ENCODE measurements around the gene UBR4. TPM values are rescaled to one million over a fixed set of nuclear protein-coding genes. Genes with fewer than 3 reads are reported as not detected.
"Not testable (repeated sequence)": the region's sequence is repeated elsewhere in the genome, so short reads cannot be mapped to it uniquely, and the experiment has no call there.

The UBR4 gene
- total RNA-seq, 2 donors from 2014 or later, result 54.2 to 68.1 TPM

DNA sequence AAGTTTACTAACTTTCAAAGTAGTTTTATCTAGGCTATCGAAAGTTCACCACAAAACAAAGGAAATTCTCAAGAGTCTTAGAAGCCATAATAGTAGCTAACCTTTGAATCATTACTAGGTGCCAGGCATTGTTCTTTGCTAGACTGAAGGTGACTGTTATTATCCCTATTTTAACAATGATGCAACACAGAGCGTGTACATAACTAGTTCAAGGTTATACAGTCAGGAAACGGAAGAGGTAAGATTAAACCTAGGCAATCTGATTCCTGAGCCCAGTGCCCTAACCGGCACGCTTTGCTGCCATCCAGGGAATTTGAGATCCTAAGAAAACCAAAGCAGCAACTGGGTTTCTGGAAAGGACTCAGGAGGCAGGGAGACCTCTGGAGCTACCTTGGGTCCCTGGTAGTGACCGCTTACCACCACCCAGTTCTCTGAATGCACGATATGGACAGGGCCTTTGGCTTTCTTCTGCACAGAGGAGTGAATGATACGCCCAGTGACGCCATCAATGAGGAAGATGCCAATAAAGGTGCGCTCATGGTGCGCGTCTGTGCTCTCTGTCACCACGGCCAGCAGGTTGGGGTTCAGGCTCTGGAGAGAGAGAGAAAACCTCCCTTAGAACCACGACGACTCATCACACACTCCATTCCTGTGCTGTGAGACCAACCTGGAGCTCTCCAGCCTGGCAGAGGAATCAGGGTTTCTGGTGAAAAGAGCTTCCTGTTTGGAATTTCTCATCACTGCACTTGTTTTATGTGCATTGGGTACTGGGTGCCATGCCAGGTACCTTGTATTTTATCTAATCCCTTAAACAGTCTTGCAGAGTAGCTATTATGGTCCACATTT, 13.1 kb upstream of the UBR4 start:
- ATAC-seq (no peak), DNase-seq (no peak)
- intact Hi-C loops (cut with DNase I), result no loop called here

DNA sequence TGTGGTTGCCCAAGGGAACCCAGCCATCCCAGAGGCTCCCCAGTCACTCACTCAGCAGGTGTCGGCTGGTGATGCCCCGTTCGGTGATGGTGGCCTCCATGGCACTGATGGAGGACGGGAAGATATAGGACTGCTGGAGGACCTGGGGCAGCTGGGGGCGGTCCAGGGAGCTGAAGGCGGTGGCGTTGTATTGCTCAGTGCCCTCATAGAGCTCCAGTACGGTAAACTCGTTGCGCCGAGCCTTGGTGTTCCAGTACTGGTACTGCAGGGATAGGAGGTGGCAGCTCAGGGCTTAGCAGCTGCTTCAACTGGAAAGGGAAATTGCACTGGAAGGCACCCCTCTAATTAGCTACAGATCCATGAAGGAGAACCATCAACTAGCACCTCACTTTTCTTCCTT, 12.5 kb upstream of the UBR4 start:
- ATAC-seq (no peak), DNase-seq (no peak)
- intact Hi-C loops (cut with DNase I), result no loop called here

DNA sequence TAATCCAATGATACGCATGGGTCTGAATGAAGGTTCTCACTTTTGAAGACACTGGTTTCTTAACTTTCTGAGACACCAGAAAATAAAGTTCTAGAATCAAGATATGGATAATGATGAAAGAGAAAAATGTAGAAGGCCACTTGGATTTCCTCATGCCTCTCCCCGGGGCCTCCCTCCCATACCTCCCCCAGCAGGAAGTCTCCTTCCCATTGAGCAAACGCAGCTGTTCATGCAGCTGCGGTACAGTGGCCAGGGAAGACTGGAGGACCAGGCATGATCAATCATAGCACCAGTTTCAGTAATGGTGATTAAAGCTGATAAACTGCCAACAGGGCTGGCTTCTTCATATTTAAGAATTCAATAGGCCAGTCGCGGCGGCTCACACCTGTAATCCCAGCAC, 10.9 kb upstream of the UBR4 start:
- peak; percentile 57 to 65 for ATAC-seq
- peak; percentile 37 for DNase-seq
- intact Hi-C loops (cut with DNase I), result no loop called here

DNA sequence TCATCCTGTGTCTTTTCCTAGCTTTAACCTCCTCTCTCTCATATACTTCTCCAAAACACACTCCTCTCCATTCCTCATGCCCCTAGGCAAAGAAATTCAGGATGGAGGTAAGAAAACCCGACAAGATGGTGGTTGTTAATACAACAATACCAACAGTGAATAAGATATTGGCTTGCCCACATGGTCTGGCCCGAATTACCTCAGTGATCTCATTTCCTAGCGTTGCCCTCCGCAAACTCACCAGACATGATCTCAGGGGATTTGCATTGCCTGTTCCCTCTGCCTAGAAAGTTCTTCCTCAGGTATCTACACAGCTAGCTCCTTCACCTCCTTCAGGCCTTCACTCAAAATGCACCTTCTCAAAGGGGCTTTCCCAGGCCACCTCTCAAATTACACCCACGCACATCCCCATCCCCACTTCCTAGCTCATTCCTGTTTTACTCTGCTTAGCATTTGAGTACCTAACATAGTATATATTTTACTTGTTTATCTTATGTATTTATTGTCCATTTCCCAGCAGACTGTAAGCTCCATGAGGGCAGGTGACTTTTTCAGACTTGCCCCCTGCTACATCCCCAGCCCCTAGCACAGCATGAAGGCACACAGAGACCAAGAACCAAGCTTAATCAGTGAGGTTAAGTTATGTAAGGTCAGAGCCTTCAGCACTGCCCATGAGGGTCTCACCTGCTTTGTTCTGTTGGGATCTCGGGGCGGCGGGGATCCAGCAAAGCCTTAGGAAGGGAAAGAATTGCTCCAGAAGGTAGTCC, 10.2 kb upstream of the UBR4 start:
- DNase-seq, result no peak
- intact Hi-C loops (cut with DNase I), result no loop called here
- no peak for ATAC-seq

DNA sequence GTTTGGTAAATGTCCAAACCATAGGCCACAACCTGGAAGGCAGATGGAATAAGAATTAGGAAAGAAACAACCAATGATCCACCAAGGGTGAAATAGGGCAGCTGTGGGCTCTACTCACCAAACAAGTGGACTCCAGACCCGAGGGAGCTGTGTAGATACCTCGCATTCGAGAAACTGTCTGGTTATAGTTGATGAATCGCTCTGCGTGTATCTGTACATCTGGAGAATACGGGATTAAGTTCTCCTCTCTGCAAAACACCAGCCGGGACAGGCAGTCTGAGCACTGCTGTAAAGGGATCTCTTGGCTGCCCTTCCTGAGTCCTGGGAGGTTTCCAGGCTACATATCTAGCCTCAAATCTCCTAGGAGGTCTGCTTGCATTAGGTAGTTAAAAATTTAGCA, 9.4 kb upstream of the UBR4 start:
- DNase-seq (no peak), ATAC-seq (no peak)
- intact Hi-C loops (cut with DNase I), result no loop called here

DNA sequence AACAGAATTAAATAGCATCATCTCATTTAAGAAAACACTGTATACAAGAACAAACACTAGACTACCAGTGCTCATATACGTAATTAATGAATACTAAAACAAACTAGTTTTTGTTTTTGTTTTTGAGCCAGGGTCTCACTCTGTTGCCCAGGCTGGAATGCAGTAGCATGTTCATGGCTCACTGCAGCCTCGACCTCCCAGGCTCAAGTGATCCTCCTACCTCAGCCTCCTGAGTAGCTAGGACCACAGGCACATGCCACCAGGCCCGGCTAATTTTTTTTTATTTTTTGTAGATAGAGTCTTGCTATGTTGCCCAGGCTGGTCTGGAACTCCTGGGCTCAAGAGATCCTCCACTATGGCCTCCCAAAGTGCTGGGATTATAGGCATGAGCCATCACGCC, 6.5 kb upstream of the UBR4 start:
- ATAC-seq; DNase-seq; intact Hi-C loops (cut with DNase I): not testable (repeated sequence)

DNA sequence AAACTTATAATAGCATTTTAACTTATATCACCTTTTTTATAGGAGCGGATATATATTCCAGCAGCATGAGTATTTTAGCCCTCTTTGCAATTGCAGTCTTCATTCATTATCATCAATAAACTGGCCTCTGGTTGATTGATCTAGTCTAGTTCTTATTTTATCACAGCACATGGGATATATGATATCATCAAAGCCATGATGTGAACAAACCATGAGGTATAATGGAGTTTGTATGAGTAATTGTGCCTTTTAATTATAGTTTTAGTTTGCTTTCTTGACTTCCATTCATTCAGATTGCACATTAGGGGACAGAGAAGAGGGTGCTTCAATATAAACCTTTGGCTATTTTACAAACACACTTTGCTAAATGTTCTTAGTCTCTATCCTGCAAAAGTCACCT, 3.5 kb upstream of the UBR4 start:
- ATAC-seq (no peak), DNase-seq (no peak)
- intact Hi-C loops (cut with DNase I), result no loop called here

DNA sequence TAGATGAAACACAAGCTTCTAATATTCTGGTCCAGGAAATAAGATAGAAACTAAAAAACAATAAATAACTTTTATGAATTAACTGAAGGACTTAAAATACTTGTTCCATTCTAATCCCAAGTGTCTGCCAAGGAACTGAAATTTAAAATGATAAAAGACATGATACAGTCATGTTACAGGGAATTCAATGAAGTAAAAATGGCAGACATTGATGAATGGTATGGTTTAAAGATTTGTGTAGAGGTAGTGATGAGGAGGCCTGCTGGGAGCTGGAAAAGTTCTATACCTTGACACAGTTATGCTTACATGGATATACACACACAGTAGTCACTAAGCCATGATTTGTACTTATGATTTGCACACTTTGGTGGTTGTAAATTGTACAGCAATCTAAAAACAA, 2.1 kb upstream of the UBR4 start:
- ATAC-seq (no peak), DNase-seq (no peak)
- intact Hi-C loops (cut with DNase I), result no loop called here

DNA sequence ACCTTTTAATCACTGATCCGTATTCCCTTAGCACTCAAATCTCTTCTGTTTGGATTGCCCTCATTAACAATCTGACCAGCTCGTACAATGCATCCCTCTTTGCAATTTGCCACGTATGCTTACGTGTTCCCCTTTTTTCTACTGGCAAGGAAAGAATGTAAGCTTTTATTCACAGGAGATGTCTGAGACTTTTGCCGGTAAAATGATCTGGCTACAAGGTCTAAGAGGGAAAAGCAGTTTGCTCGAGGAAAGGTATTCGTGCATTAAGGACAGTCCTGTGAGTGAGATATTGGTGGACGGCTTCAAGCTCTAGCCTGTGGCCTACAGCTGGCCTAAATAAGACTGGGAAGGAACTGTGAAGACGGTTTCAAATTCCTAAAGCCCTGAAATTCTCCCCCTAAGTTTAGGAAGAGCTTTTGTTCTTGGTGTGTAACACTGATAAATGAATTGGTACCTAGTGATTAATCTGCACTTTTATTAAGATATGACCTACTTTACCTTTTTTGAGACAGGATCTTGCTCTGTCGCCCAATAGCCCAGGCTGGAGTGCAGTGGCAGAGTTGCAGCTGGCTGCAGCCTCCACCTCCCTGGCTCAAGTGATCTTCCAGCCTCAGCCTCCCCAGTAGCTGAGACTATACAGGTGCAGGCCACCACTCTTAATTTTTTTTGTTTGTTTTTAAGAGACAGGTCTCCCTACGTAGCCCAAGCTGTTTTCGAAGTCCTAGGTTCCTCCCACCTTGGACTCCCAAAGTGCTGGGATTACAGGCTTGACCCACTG, 895 bp upstream of the UBR4 start:
- ATAC-seq (no peak), DNase-seq (no peak)
- intact Hi-C loops (cut with DNase I), result no loop called here

DNA sequence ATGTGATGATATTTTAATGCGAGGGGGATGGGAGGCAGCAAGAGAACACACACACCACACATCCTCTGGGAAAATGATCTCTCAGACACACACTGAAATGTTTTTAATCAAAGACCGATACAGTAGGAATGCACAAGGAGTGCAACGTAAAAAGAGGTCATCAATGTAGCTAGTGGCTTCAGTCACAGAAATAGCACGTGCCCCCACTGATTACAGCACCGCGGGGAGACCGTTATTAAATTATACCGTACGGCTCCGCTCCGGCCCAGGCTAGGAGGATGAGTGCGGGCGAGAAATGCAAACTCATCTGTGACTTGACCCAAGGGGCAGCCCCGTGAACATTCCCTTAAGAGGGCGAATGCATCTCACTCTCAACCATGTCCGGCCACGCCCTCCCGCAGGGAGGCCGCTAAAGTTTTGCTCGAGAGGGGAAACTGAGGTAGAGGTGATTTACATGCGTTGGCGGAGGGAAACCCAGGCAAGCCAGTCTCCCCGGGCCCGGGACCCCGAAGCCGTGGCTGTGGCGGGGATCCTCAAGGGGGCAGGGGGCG, 552 bp downstream of the UBR4 start:
- intact Hi-C loops (cut with DNase I), result no loop called here
- DNase-seq (peak; percentile 46), ATAC-seq (peak; percentile 47 to 60)

DNA sequence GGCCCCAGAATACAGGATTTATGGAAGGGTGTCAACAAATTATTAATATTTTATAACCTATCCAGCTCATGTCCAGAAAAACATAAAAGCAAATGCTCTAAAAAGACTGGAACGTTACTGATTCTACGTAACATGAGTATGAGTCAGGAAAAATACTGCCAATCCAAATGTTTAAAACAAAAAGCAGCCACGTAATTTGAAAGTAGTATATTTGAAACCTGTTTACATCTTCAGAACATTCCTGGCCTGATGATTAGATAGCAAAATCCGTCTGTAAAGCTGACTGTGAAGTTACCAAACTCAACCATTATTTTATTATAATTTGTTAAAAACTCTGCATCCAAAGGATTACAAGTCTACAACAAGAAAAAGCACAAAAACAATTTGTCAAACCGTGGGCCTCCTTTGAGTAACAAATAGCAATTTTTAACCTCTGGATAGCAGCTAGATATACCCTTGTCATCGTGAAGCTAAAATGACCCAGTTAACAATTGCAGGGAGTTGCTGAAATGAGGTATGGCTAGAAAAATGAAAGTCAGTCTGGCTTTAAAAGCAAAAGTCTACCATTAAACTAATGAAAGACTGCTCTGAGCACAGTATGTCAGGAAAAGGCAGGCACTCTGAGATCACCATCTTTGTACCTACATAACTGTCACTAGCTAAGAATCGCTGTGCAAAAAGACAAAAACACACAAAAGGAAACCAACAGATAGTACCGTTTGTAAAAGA, 1.2 kb downstream of the UBR4 start:
- intact Hi-C loops (cut with DNase I), result no loop called here
- ATAC-seq (no peak), DNase-seq (no peak)

DNA sequence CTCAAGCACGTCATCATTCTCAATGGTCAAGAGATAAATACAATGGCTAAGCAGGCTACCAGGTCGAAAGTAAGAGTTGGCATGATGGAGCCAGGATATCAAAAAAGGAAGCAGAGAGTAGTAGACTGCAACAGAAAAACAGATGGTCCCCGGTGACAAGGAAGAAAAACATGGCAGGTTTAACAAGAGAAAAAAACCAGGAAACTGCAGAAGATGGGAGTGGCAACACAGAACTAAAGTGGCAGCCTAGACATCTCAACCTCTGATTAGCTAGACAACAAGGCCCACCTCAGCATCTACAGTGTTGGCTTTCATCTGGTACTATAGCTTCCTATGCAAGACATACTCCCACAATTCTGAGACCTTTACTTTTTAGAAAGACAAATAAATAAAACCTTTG, 3.1 kb downstream of the UBR4 start:
- ATAC-seq (no peak), DNase-seq (no peak)
- intact Hi-C loops (cut with DNase I), result no loop called here

DNA sequence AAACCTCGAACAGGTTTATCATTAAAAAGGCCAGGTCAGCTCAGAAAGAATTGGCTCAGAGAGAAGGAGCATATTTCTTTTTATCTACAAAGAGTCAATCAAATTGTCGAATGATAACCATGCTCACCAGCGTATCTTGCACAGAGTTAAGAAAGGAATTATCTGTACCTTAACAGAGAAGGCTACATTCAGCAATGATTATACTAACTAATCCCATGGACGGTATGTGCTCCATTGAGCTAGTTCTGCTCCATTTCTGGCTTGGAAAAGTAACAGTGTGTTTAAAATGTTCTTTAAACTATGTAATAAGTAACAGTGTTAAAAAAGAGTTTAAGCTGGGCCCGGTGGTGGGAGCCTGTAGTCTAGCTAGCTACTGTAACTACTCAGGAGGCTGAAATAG, 4.2 kb downstream of the UBR4 start:
- DNase-seq (no peak), ATAC-seq (no peak)
- intact Hi-C loops (cut with DNase I), result no loop called here

DNA sequence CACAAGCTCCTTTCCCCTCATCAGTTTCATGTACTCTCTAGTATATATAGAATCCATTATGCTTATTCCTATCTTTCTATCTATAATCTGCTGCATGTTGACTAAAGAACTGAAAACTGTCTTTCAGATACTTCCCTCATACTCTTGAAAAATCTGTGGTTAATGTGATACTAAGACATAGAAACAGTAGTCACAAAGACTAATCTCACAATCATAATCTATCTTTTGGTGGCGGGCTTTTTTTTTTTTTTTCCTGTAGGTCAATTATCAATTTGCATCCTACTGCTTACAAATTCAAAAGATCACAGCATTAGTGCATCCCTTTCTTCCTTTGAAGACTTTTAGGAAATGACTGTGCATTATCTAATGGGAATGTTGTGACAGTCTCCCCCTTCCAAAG, 4.7 kb downstream of the UBR4 start:
- DNase-seq (no peak), ATAC-seq (no peak)
- intact Hi-C loops (cut with DNase I), result no loop called here

DNA sequence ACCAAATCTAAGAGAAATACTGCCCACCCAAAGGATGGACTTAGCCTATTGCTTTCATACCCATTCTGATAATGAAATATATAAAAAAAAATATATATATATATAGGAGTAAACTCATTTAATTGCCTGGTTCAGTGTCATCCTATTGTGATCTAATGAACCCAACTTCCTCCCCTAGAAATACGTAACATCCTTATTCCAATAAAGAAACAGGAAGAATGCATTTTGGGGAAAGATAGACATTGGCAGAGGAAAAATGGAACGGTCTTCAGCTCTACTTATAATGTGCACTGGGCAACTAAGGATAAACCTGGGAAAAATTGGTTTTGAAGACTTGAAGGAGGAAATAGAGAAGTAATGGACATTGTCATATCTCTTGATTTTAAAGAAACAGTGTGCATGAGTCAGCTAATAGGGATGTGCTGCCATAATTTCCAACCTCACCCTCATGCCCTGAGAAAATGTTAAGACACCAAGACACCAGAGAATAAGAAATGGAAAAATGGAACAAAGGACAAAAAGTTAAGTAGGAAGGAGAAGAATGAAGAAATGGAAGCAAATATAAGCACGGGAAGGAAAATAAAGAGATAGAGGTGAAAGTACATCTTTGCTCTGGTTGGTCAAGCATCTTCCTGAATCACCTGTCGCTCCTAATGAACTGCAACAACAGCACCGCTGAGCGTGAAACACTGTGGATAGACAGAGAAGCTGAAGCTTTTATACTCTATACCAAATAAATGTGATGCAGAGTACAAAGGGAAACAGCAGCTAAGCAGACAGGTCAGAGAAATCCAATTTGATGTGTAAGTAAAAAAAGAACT, 5.4 kb downstream of the UBR4 start:
- intact Hi-C loops (cut with DNase I), result no loop called here
- ATAC-seq, result no peak
- DNase-seq, result no peak

DNA sequence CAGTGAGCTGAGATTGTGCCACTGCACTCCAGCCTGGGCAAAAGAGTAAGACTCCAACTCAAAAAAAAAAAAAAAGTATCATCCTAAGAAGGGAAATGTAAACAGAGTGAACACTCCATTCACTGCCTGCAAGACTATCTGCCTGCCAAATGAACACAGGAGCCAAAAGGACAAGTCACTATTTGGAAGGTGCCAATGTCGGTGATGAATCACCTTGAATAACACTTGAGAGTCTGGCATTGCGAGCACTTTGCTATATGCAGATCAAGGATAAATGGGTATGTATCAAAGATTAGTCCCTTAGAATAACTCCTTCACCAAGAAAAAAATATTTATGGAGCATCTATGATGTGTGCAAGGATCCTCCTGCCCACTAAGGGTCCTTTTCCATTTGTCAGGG, 6.6 kb downstream of the UBR4 start:
- ATAC-seq (peak in 1 of 2 donors; percentile 88), DNase-seq (no peak)
- intact Hi-C loops (cut with DNase I), result no loop called here

DNA sequence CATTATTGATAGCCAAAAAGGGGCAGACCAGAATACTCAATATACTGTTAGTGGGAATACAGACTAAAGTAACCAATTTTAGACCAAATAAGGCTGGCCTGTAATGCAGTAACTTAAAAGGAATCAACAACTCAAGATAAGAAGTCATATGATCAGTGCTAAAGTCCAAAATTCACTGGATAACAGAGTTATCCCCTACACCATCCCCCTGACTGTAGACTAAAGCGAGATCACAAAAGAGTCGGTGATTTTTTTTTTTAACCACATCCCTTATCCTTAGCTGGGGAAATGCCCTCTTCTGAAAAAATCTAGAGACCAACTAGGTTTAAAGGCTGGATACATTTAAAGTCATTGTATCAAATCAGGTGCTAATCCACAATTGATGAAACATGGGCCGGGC, 7.7 kb downstream of the UBR4 start:
- ATAC-seq, result no peak
- intact Hi-C loops (cut with DNase I), result no loop called here
- DNase-seq, result no peak

DNA sequence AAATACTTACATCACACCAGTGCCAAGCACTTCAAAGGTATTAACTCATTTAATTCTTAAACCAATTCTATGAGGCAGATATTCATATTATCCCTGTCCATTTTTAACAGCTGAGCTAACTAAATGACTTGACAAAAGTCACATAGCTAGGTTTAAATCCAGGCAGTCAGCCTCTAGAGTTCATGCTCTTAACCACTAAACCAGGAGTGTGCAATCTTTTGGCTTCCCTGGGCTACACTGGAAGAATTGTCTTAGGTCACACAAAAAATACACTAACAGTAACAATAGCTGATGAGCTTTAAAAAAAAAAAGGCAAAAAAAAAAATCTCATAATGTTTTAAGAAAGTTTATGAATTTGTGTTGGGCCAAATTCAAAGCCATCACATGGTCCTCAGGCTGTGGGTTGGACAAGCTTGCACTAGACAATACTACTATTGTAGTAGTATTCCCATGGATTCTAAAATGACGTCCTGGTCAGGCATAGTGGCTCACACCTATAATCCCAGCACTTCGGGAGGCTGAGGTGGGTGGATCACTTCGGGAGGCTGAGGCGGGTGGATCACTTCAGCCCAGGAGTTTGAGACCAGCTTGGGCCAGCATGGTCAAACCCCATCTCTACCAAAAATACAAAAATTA, 10.0 kb downstream of the UBR4 start:
- intact Hi-C loops (cut with DNase I), result no loop called here
- DNase-seq, result no peak
- no peak for ATAC-seq

All from left cardiac atrium (tissue), 4 donors.